ENCODE results near the gene PLEKHA1. TPM values are rescaled to one million over a fixed set of nuclear protein-coding genes. Genes with fewer than 3 reads are reported as not detected.

The PLEKHA1 gene
- total and polyA plus RNA-seq, 2 of the 4 experiments (the other 2 are of a cell fraction), result 7.2 to 9.5 TPM

- H3K9me1 ChIP-seq (ENCODE audit: insufficient read depth, low read length), result no peaks in the 10 kb centered on the region
- H2AFZ ChIP-seq (replicated peaks; ENCODE audit: low read length, poor library complexity), result no peak overlapping the region
- no peak overlapping the region for H3K4ac ChIP-seq (ENCODE audit: low read depth, low read length)
- no peak overlapping the region for H3K14ac ChIP-seq (replicated peaks; ENCODE audit: low read depth, low read length)
- no peak overlapping the region for H2AK9ac ChIP-seq (replicated peaks; ENCODE audit: low read depth, low read length, poor library complexity)
- no peak overlapping the region for H3K4me3 ChIP-seq (ENCODE audit: insufficient read depth, low read depth, low read length)
- no peak overlapping the region for H4K5ac ChIP-seq (ENCODE audit: low read depth, low read length)
- H3K23ac ChIP-seq (ENCODE audit: low read depth, low read length), result no peak overlapping the region
- H3K18ac ChIP-seq (ENCODE audit: low read depth, low read length), result no peak overlapping the region
- H2BK5ac ChIP-seq (ENCODE audit: low read depth, low read length, poor library complexity, severe bottlenecking), result no peak overlapping the region
- CTCF ChIA-PET, result interaction anchor here (0.5 kb wide), 1 partner anchor 113 kb away, joined by 3 read pairs; no protein-coding TSS in a partner anchor
- H2BK15ac ChIP-seq (ENCODE audit: low read depth, low read length), result no peak overlapping the region
- H3K56ac ChIP-seq (ENCODE audit: extremely low read depth, insufficient read depth, low read length), result no peak overlapping the region
- TF ChIP-seq FOS (IDR thresholded peaks at IDR 0.05; ENCODE audit: low read depth, low read length) (no peak), MXI1 (IDR thresholded peaks at IDR 0.05; ENCODE audit: borderline replicate concordance, low read depth, low read length) (no peak), CEBPB (IDR thresholded peaks at IDR 0.05; ENCODE audit: low read depth, low read length) (no peak), RAD21 (IDR thresholded peaks at IDR 0.05; ENCODE audit: low read length) (no peak), USF2 (IDR thresholded peaks at IDR 0.05; ENCODE audit: low read depth, low read length) (no peak), RCOR1 (IDR thresholded peaks at IDR 0.05; ENCODE audit: insufficient replicate concordance, low read length) (no peak), SMC3 (IDR thresholded peaks at IDR 0.05; ENCODE audit: low read depth, low read length) (no peak), POLR2A (IDR thresholded peaks at IDR 0.05; ENCODE audit: low read depth, low read length) (no peak), CTCF (conservative IDR thresholded peaks at IDR 0.05; ENCODE audit: low read depth, low read length) (no peak), MAFK (IDR thresholded peaks at IDR 0.05; ENCODE audit: low read depth, low read length) (no peak), CHD1 (IDR thresholded peaks at IDR 0.05; ENCODE audit: low read depth, low read length) (no peak), MAZ (IDR thresholded peaks at IDR 0.05; ENCODE audit: borderline replicate concordance, low read depth, low read length) (no peak), NFE2L2 (IDR thresholded peaks at IDR 0.05; ENCODE audit: low read depth, low read length) (no peak), RFX5 (IDR thresholded peaks at IDR 0.05; ENCODE audit: low read depth, low read length) (no peak), BHLHE40 (IDR thresholded peaks at IDR 0.05; ENCODE audit: low read depth, low read length) (no peak)
- TF ChIP-seq, protein P1, sequence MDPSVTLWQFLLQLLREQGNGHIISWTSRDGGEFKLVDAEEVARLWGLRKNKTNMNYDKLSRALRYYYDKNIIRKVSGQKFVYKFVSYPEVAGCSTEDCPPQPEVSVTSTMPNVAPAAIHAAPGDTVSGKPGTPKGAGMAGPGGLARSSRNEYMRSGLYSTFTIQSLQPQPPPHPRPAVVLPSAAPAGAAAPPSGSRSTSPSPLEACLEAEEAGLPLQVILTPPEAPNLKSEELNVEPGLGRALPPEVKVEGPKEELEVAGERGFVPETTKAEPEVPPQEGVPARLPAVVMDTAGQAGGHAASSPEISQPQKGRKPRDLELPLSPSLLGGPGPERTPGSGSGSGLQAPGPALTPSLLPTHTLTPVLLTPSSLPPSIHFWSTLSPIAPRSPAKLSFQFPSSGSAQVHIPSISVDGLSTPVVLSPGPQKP (IDR thresholded peaks at IDR 0.05; ENCODE audit: borderline replicate concordance, low read depth, low read length), result no peak
- 66% methylated on average over 3 of the region's 4 CpGs; no CpG with 5 or more reads in 1 of the 2 experiments for WGBS, 2 experiments (ENCODE audit: extremely low coverage in 2 of 2, insufficient read length in 1 of 2)
- no peaks in the 10 kb centered on the region for H3K4me1 ChIP-seq (ENCODE audit: control insufficient read depth, insufficient read depth, low read length)
- POLR2A ChIA-PET (ENCODE audit: unreplicated experiment), result no interaction called here
- no peak for DNase-seq
- H3K9ac ChIP-seq (ENCODE audit: low read depth, low read length), result no peak overlapping the region
- BruUV-seq (replicated peaks), result no TSS peak
- H3K79me1 ChIP-seq (ENCODE audit: low read depth in 1 of 2, low read length in 2 of 2), result no peaks in the 10 kb centered on the region
- in situ Hi-C loops (cut with MboI; ENCODE audit: low sequenced_read_pairs), result no loop called here
- H2AK5ac ChIP-seq (ENCODE audit: low read depth, low read length), result no peak overlapping the region
- no peak overlapping the region for H4K91ac ChIP-seq (ENCODE audit: insufficient read depth, low read depth, low read length)
- dilution Hi-C loops (cut with HindIII; ENCODE audit: low sequenced_read_pairs, unreplicated experiment), result no loop called here
- H4K20me1 ChIP-seq (ENCODE audit: insufficient read depth, low read length), result no peaks in the 10 kb centered on the region
- H3K36me3 ChIP-seq (ENCODE audit: control insufficient read depth, insufficient read depth, low read length), result no peaks in the 10 kb centered on the region
- no peak overlapping the region for H2BK20ac ChIP-seq (ENCODE audit: low read depth, low read length)
- H3K27me3 ChIP-seq (ENCODE audit: control insufficient read depth, insufficient read depth, low read length), result peaks cover 21% of the 10 kb centered on the region
- H4K8ac ChIP-seq (ENCODE audit: low read depth in 2 of 2, low read length in 2 of 2), result no peak overlapping the region
- ATAC-seq (ENCODE audit: low read depth), result no peak
- intact Hi-C loops (cut with micrococcal nuclease), result no loop called here
- H3K9me3 ChIP-seq (ENCODE audit: control insufficient read depth, insufficient read depth, low read length), result no peaks in the 10 kb centered on the region
- H3K27ac ChIP-seq (ENCODE audit: insufficient read depth, low read length), result no peak overlapping the region
- no peak overlapping the region for H3K4me2 ChIP-seq (ENCODE audit: low read depth, low read length)
- H2BK120ac ChIP-seq (ENCODE audit: low read depth, low read length), result no peak overlapping the region
Measured at GRCh38 chr10:122333037-122333436, 41.5 kb upstream of the PLEKHA1 start.
